GM12878 (cell line): ENCODE data around the gene BCAS3.

ENCODE experiments used
- ASH2L ChIP-seq: fragments of 300-600, 200-600 bp; sonication (generic); IDR thresholded peaks from 2 replicates; pipeline ENCODE4 v1.6.1; 2017; ENCODE audit warnings: low read depth, mild to moderate bottlenecking, borderline replicate concordance
- ATF7 ChIP-seq: fragments of 450-650 bp; IDR thresholded peaks from 2 replicates; pipeline ENCODE4 v1.6.1; 2016; ENCODE audit warnings: low read depth, mild to moderate bottlenecking
- CBFB ChIP-seq: IDR thresholded peaks from 2 replicates; pipeline ENCODE4 v1.6.1; 2016; ENCODE audit warnings: antibody characterized with exemption, low read depth
- CBX3 ChIP-seq: fragments of 200-600 bp; sonication (generic); IDR thresholded peaks from 2 replicates; pipeline ENCODE4 v1.6.1; 2016; ENCODE audit warnings: low read depth, borderline replicate concordance
- EZH2 ChIP-seq: IDR thresholded peaks from 2 replicates; pipeline ENCODE4 v1.6.1; 2012; ENCODE audit warnings: low read depth, mild to moderate bottlenecking, control low read depth, inconsistent platforms, low read length, borderline replicate concordance; ENCODE audit not compliant: control insufficient read depth
- NRF1 ChIP-seq: conservative IDR thresholded peaks from 2 replicates; pipeline ENCODE4 v1.6.1; 2011; ENCODE audit warnings: mild to moderate bottlenecking, low read depth, low read length, improper control_type of control experiment
- PML ChIP-seq: IDR thresholded peaks from 2 replicates; pipeline ENCODE4 v1.6.1; 2012; ENCODE audit warnings: low read length, inconsistent platforms
- POLR2A ChIP-seq: IDR thresholded peaks from 2 replicates; pipeline ENCODE4 v1.6.1; 2011; ENCODE audit warnings: low read depth, mild to moderate bottlenecking, low read length
- POU2F2 ChIP-seq: IDR thresholded peaks from 3 replicates; pipeline ENCODE4 v1.6.1; 2011; ENCODE audit warnings: low read depth, mild to moderate bottlenecking, low read length, borderline replicate concordance
- RAD21 ChIP-seq: IDR thresholded peaks from 2 replicates; pipeline ENCODE4 v1.6.1; 2011; ENCODE audit warnings: mild to moderate bottlenecking, low read depth, low read length, moderate library complexity; ENCODE audit not compliant: insufficient read depth
- RBBP5 ChIP-seq: fragments of 200-600 bp; sonication (generic); conservative IDR thresholded peaks from 2 replicates; pipeline ENCODE4 v1.6.1; 2016
- ZNF217 ChIP-seq: fragments of 450-650 bp; IDR thresholded peaks from 2 replicates; pipeline ENCODE4 v1.6.1; 2017; ENCODE audit warnings: antibody characterized with exemption, mild to moderate bottlenecking
- TF ChIP-seq, protein P1 (sequence below), 3 experiments: IDR thresholded peaks in 2 of 3; conservative IDR thresholded peaks in 1 of 3; 2 replicates each; pipeline ENCODE4 v1.5.1; 2011; ENCODE audit warnings: low read depth in 3 of 3, low read length in 3 of 3, mild to moderate bottlenecking in 3 of 3, control low read depth in 2 of 3, moderate library complexity in 2 of 3, inconsistent platforms in 1 of 3, mixed read lengths in 1 of 3; ENCODE audit not compliant: control insufficient read depth in 2 of 3, insufficient read depth in 1 of 3; ENCODE audit errors: extremely low read depth in 1 of 3
- TF ChIP-seq, protein P2 (sequence below): fragments of 450-650 bp; IDR thresholded peaks from 2 replicates; pipeline ENCODE4 v1.6.1; 2017; ENCODE audit warnings: mild to moderate bottlenecking, low read depth, inconsistent platforms; ENCODE audit not compliant: poor library complexity, severe bottlenecking

DNA sequence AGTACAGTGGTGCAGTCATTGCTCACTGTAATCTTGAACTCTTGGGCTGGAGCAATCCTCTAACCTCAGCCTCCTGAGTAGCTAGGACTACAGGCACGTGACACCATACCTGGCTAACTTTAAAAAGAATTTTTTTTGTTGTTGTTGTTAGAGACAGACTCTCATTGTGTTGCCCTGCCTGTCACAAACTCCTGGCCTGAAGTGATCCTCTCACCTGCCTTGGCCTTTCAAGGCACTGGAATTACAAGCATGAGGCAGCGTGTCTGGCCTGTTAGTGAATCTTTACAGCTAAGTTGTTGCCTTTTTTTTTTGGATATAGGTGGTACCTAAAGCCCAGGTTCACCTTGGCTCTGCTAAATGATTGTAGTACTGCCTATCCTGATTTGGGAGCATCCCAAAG lies 290.6 kb downstream of the BCAS3 start:
- TF ChIP-seq NRF1 (no peak), ATF7 (no peak), POLR2A (no peak), RBBP5 (no peak), CBFB (no peak), CBX3 (no peak), ASH2L (no peak), EZH2 (no peak), PML (no peak), ZNF217 (no peak), RAD21 (no peak), POU2F2 (no peak)
- TF ChIP-seq, protein P1, sequence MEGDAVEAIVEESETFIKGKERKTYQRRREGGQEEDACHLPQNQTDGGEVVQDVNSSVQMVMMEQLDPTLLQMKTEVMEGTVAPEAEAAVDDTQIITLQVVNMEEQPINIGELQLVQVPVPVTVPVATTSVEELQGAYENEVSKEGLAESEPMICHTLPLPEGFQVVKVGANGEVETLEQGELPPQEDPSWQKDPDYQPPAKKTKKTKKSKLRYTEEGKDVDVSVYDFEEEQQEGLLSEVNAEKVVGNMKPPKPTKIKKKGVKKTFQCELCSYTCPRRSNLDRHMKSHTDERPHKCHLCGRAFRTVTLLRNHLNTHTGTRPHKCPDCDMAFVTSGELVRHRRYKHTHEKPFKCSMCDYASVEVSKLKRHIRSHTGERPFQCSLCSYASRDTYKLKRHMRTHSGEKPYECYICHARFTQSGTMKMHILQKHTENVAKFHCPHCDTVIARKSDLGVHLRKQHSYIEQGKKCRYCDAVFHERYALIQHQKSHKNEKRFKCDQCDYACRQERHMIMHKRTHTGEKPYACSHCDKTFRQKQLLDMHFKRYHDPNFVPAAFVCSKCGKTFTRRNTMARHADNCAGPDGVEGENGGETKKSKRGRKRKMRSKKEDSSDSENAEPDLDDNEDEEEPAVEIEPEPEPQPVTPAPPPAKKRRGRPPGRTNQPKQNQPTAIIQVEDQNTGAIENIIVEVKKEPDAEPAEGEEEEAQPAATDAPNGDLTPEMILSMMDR (IDR thresholded peaks at IDR 0.05 in 2 of 3, conservative IDR thresholded peaks at IDR 0.05 in 1 of 3; ENCODE audit: control insufficient read depth in 2 of 3, extremely low read depth in 1 of 3, insufficient read depth in 1 of 3, low read depth in 3 of 3, low read length in 3 of 3), result no peak
- TF ChIP-seq, protein P2, sequence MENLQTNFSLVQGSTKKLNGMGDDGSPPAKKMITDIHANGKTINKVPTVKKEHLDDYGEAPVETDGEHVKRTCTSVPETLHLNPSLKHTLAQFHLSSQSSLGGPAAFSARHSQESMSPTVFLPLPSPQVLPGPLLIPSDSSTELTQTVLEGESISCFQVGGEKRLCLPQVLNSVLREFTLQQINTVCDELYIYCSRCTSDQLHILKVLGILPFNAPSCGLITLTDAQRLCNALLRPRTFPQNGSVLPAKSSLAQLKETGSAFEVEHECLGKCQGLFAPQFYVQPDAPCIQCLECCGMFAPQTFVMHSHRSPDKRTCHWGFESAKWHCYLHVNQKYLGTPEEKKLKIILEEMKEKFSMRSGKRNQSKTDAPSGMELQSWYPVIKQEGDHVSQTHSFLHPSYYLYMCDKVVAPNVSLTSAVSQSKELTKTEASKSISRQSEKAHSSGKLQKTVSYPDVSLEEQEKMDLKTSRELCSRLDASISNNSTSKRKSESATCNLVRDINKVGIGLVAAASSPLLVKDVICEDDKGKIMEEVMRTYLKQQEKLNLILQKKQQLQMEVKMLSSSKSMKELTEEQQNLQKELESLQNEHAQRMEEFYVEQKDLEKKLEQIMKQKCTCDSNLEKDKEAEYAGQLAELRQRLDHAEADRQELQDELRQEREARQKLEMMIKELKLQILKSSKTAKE, result no peak
